ENCODE results near the gene CDH13.

CDH13 gene

GRCh38 chr16:82936941-82937551 lies 310.3 kb downstream of the CDH13 start:
- CTCF ChIA-PET, result interaction anchor here (1.8 kb wide), 1 partner anchor 16 kb away, joined by 6 read pairs; no protein-coding TSS in a partner anchor
- DNase-seq (ENCODE audit: extremely low spot score), result no peak
- TF ChIP-seq CTCF (IDR thresholded peaks at IDR 0.05; ENCODE audit: control extremely low read depth, extremely low read depth, low read depth, missing control alignments), result no peak
- POLR2A ChIA-PET, result no interaction called here

DNA sequence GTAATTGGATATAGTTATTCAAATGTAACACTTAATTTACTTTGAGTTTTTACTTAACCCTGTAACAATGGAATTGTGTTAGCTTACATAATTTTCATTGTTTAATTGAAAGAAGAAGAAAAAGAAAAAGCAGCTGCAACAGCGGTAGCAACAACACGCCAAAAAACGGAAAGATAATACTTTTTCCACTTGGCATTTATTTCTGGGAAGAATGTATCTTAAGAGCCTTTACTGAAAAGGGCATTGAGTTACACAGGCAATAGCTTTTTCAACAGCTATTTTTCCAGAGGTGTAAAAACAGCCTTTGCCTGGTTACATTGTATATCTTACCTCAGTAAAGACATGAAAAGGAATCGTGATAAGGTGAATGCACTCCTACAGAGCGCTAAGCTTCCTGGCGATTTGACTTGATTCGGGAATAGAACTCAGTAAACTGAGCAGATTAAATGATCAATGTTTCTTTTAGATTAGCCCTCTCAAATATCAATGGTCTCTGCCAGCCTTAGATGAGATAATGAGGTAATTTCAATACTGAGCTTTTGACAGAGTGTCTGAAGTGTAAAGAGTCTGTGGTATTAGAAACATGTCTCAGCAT lies 311.3 kb downstream of the CDH13 start:
- POLR2A ChIA-PET, result no interaction called here

DNA sequence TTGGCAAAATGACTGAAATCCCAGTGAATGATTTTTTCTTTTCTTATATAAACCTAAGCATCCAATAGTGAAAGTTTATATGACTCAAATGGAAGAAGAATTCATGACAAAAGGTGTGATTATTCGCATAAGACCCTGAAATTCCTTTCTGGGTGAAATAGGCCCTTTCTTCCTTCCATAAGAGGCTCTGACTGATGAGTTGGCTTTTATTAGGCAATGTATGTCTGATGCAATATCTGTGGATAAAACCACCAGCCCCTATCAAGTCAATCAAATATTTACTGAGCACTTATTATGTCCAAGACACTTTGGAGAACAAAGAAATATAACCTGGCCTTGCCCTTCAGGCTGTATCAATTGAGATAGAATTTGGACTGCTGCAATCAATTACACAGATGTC lies 316.6 kb downstream of the CDH13 start:
- no peak for TF ChIP-seq CTCF (IDR thresholded peaks at IDR 0.05; ENCODE audit: control extremely low read depth, extremely low read depth, low read depth, missing control alignments)
- ChIA-PET POLR2A (no interaction called here), CTCF (interaction anchor here (0.8 kb wide), 1 partner anchor 12 kb away, joined by 3 read pairs; no protein-coding TSS in a partner anchor)
- DNase-seq (ENCODE audit: extremely low spot score), result no peak

More for the DNA sequence above, 311.3 kb downstream of the CDH13 start:
- no peak for TF ChIP-seq CTCF (IDR thresholded peaks at IDR 0.05; ENCODE audit: control extremely low read depth, extremely low read depth, low read depth, missing control alignments)
- CTCF ChIA-PET, result interaction anchor here (1.8 kb wide), 1 partner anchor 15 kb away, joined by 6 read pairs; no protein-coding TSS in a partner anchor
- no peak for DNase-seq (ENCODE audit: extremely low spot score)

DNA sequence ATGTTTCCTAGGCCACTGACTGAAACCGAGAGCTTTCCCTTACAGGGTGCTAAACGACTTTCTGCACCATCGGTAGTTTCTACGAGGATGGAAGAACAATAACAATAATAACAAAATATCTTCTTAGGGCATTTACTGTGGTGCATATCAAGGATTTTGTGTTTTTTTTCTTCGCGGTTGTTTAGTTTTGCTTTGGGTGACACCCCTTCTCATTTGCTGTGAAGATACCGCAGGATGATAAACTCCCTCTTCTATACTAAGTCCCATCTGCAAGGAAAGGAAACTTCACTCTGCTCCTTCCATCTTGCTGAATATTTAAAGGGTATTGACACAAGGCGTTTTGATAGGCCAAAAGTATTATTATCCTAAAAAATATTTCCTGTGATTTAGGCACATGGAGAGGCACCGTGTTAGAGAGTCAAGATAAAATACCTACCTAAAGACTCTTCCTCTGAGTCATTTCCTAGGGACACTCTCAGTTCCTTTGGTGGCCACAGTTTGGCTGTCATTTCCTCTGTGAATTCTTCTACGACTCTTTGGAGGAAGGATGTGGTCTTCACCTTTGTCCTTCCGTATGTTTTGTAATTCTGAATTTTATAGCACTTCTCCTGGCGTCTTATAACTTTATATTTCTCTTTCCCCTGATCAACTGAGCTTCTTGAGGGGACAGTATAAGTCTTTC lies 318.8 kb downstream of the CDH13 start:
- POLR2A ChIA-PET, result no interaction called here
- CTCF ChIA-PET, result no interaction called here
- DNase-seq (ENCODE audit: extremely low spot score), result no peak
- no peak for TF ChIP-seq CTCF (IDR thresholded peaks at IDR 0.05; ENCODE audit: control extremely low read depth, extremely low read depth, low read depth, missing control alignments)

DNA sequence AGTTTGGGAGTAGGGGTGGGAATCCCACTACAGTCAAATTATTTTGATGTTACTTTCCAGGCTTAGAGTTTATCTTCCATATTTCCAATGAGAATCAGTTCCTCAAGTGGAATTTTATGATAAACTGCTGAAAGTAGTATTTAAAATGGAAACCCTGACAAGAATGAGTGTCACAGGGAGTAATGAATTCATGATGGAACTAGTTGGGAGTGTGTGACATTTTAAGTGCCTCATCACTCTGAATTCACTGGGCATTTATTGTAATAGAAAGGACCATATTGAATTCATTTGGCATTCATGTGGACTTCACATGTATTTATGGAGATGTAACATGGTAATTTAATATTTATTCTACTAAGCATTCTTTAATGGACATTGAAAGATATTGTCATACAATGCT lies 320.9 kb downstream of the CDH13 start:
- ChIA-PET CTCF (no interaction called here), POLR2A (no interaction called here)
- DNase-seq (ENCODE audit: extremely low spot score), result no peak
- TF ChIP-seq CTCF (IDR thresholded peaks at IDR 0.05; ENCODE audit: control extremely low read depth, extremely low read depth, low read depth, missing control alignments), result no peak

GRCh38 chr16:82949016-82949415 lies 322.2 kb downstream of the CDH13 start:
- DNase-seq (ENCODE audit: extremely low spot score), result no peak
- ChIA-PET POLR2A (no interaction called here), CTCF (no interaction called here)
- no peak for TF ChIP-seq CTCF (IDR thresholded peaks at IDR 0.05; ENCODE audit: control extremely low read depth, extremely low read depth, low read depth, missing control alignments)

All from GM10248 (cell line).